PC-3 (cell line): ENCODE data around the gene SLC30A10. TPM values are rescaled to one million over a fixed set of nuclear protein-coding genes. Genes with fewer than 3 reads are reported as not detected.
"Not testable (repeated sequence)": the region's sequence is repeated elsewhere in the genome, so short reads cannot be mapped to it uniquely, and the experiment has no call there.

Experiments
- ATAC-seq: fragments of 200-7000 bp; cut with Tn5 transposase; 2 replicates; pipeline ENCODE4 v1.9.1; 2020; ENCODE audit warnings: mild to moderate bottlenecking, moderate library complexity
- BruUV-seq: library from RNA; stranded (reverse); fragments of 400-500 nt; replicated peaks from 2 replicates; lab custom pipeline; 2021; lab: Mats Ljungman, UMichigan
- CTCF ChIA-PET: fragments of 300-600 bp; sonication (Branson Sonifier 250); formaldehyde crosslinking; loops from one replicate; lab custom pipeline; 2022; ENCODE audit warnings: antibody characterized with exemption; lab: Charles Lee
- POLR2A ChIA-PET: fragments of 300-600 bp; sonication (Branson Sonifier 250); formaldehyde crosslinking; loops from one replicate; lab custom pipeline; 2022; ENCODE audit warnings: antibody characterized with exemption; ENCODE audit not compliant: unreplicated experiment; lab: Charles Lee
- DNase-seq: peaks from one replicate; pipeline ENCODE4 v3.0.0-alpha.2; 2015
- H2AFZ ChIP-seq: fragments of 300-600 bp; sonication (generic); 2 replicates; pipeline ENCODE4 v1.6.0; 2016; ENCODE audit warnings: antibody characterized with exemption, low read length
- H3F3A ChIP-seq: fragments of 300-600 bp; sonication (generic); one replicate; pipeline ENCODE4 v1.6.0; 2017; ENCODE audit warnings: antibody characterized with exemption, low read length, control low read depth, mild to moderate bottlenecking; ENCODE audit not compliant: unreplicated experiment
- H3K27ac ChIP-seq: fragments of 300-600 bp; sonication (generic); 2 replicates; pipeline ENCODE4 v1.5.1; 2016; ENCODE audit warnings: mild to moderate bottlenecking, low read length
- H3K27me3 ChIP-seq: fragments of 300-600 bp; sonication (generic); 2 replicates; pipeline ENCODE4 v1.6.1; 2016; ENCODE audit warnings: low read length, mixed read lengths
- H3K36me3 ChIP-seq: fragments of 300-600 bp; sonication (generic); 2 replicates; pipeline ENCODE4 v1.6.1; 2016; ENCODE audit warnings: low read depth, mixed run types, low read length, mixed read lengths
- H3K4me1 ChIP-seq: fragments of 300-600 bp; sonication (generic); 2 replicates; pipeline ENCODE4 v1.5.1; 2016; ENCODE audit warnings: low read length; ENCODE audit not compliant: insufficient read depth
- H3K4me2 ChIP-seq: fragments of 300-600 bp; sonication (generic); 2 replicates; pipeline ENCODE4 v1.6.0; 2016; ENCODE audit warnings: low read length
- H3K4me3 ChIP-seq: fragments of 300-600 bp; sonication (generic); 2 replicates; pipeline ENCODE4 v1.5.1; 2016; ENCODE audit warnings: mild to moderate bottlenecking, low read length, mixed read lengths
- H3K79me2 ChIP-seq: fragments of 300-600 bp; sonication (generic); 2 replicates; pipeline ENCODE4 v1.6.1; 2017; ENCODE audit warnings: low read length, mixed read lengths
- H3K9ac ChIP-seq: fragments of 300-600 bp; sonication (generic); 2 replicates; pipeline ENCODE4 v1.6.0; 2016; ENCODE audit warnings: mild to moderate bottlenecking, low read length
- H3K9me2 ChIP-seq: fragments of 300-600 bp; sonication (generic); replicated peaks from 2 replicates; pipeline ENCODE4 v1.6.1; 2016; ENCODE audit warnings: mixed run types, low read length, mixed read lengths
- H3K9me3 ChIP-seq: fragments of 300-600 bp; sonication (generic); 2 replicates; pipeline ENCODE4 v1.6.1; 2016; ENCODE audit warnings: low read length, mixed read lengths
- H4K20me1 ChIP-seq: fragments of 300-600 bp; sonication (generic); 2 replicates; pipeline ENCODE4 v1.6.1; 2016; ENCODE audit warnings: low read length, mixed read lengths
- CTCF ChIP-seq: fragments of 300-600 bp; sonication (generic); conservative IDR thresholded peaks from 2 replicates; pipeline ENCODE4 v1.5.1; 2017; ENCODE audit warnings: antibody characterized with exemption, low read depth, mild to moderate bottlenecking, low read length
- EZH2 ChIP-seq: fragments of 300-600 bp; sonication (generic); IDR thresholded peaks from one replicate; pipeline ENCODE4 v1.6.1; 2017; ENCODE audit warnings: antibody characterized with exemption, mild to moderate bottlenecking, low read length; ENCODE audit not compliant: unreplicated experiment
- EZH2phosphoT487 ChIP-seq: fragments of 300-600 bp; sonication (generic); IDR thresholded peaks from 2 replicates; pipeline ENCODE4 v1.6.1; 2018; ENCODE audit warnings: mild to moderate bottlenecking, antibody characterized with exemption, low read length, borderline replicate concordance
- intact Hi-C: fragments of 100-400 bp; cut with micrococcal nuclease; formaldehyde crosslinking; loops from 2 replicates; pipeline ENCODE4 v1.9.0; 2023
- total RNA-seq: library from RNA; depleted of rRNA; stranded (reverse); fragments of >200 nt; gene quantifications from 2 replicates; pipeline ENCODE4 v1.2.3, GENCODE V29; 2014

SLC30A10 gene
- total RNA-seq, 1 experiment from 2014 or later, result not detected

GRCh38 chr1:219938706-219939105 lies 10.3 kb upstream of the SLC30A10 start:
- no peaks in the 10 kb centered on the region for H4K20me1 ChIP-seq
- DNase-seq (peak; percentile 83), ATAC-seq (peak; percentile 90)
- no peak overlapping the region for H3K4me3 ChIP-seq
- no peak overlapping the region for H3K27ac ChIP-seq
- no peaks in the 10 kb centered on the region for H3K9me3 ChIP-seq
- no peak overlapping the region for H2AFZ ChIP-seq
- no peak overlapping the region for H3K9ac ChIP-seq
- H3K36me3 ChIP-seq, result no peaks in the 10 kb centered on the region
- no peak overlapping the region for H3K4me2 ChIP-seq
- H3K27me3 ChIP-seq, result peaks cover 38% of the 10 kb centered on the region
- H3F3A ChIP-seq, result no peaks in the 10 kb centered on the region
- peaks cover 5% of the 10 kb centered on the region; the same call in 1 of the 2 replicates for H3K4me1 ChIP-seq
- H3K9me2 ChIP-seq, result no peaks in the 10 kb centered on the region; the same call in 1 of the 2 replicates
- no peaks in the 10 kb centered on the region for H3K79me2 ChIP-seq
- TF ChIP-seq EZH2 (no peak), CTCF (no peak)
- ChIA-PET POLR2A (no interaction called here), CTCF (interaction anchor here (0.6 kb wide), 1 partner anchor 86 kb away, joined by 5 read pairs; no protein-coding TSS in a partner anchor)
- intact Hi-C loops, result no loop called here
- no TSS peak for BruUV-seq

- H3K9ac ChIP-seq, intact Hi-C loops, DNase-seq, CTCF ChIA-PET, H3F3A ChIP-seq, H2AFZ ChIP-seq, H3K4me2 ChIP-seq, BruUV-seq, H4K20me1 ChIP-seq, H3K9me2 ChIP-seq, POLR2A ChIA-PET, ATAC-seq, H3K79me2 ChIP-seq, H3K27me3 ChIP-seq, H3K4me3 ChIP-seq, H3K9me3 ChIP-seq, H3K4me1 ChIP-seq, H3K36me3 ChIP-seq, H3K27ac ChIP-seq: not testable (repeated sequence)
Observed at GRCh38 chr1:219933763-219934162, 5.4 kb upstream of the SLC30A10 start.

GRCh38 chr1:219931033-219931432 lies 2.7 kb upstream of the SLC30A10 start:
- Histone ChIP-seq H3K79me2 (no peaks in the 10 kb centered on the region), H3F3A (no peaks in the 10 kb centered on the region), H4K20me1 (no peaks in the 10 kb centered on the region), H3K4me1 (no peaks in the 10 kb centered on the region), H3K36me3 (no peaks in the 10 kb centered on the region), H3K4me3 (no peak overlapping the region), H3K9ac (no peak overlapping the region), H3K27me3 (peaks cover 2% of the 10 kb centered on the region; the same call in 1 of the 2 replicates), H3K9me2 (no peaks in the 10 kb centered on the region), H3K9me3 (no peaks in the 10 kb centered on the region), H2AFZ (no peak overlapping the region), H3K4me2 (no peak overlapping the region), H3K27ac (no peak overlapping the region)
- BruUV-seq, result no TSS peak
- intact Hi-C loops, result no loop called here
- CTCF ChIA-PET, result no interaction called here
- no peak for TF ChIP-seq EZH2
- TF ChIP-seq EZH2phosphoT487, result no peak
- no peak for TF ChIP-seq CTCF
- POLR2A ChIA-PET, result no interaction called here
- ATAC-seq (0 out of 2 replicates have a peak, but pooled peaks have one; percentile 15), DNase-seq (no peak)
